Measurements from ENCODE around the gene NUDT5. TPM values are rescaled to one million over a fixed set of nuclear protein-coding genes. Genes with fewer than 3 reads are reported as not detected.

Gene NUDT5
- total RNA-seq, 1 experiment from 2014 or later: 117 TPM

DNA sequence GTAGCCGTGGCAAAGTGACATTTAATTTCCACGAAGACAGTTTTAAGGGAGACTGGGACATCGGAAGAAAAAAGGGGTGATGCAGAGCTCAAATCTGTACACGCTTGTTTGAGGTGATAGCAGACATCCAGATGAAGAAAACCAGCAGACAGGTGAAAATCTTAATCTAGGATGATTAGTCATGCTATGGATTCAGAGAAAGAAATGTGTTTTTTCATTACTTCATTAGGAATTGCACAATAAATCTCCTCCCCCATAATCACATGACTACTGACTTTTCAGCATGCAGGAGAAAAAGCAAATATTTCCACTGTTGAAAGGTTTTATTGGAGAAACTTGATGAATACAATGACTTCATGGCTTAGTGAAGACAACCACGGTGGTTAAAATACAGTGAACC, 2.5 kb downstream of the NUDT5 start:
- H3K4me3 Mint-ChIP-seq: no peak overlapping the region; a peak in 1 of 5 replicates
- Histone ChIP-seq H3K27me3 (ENCODE audit: insufficient read depth, low read length) (no peaks in the 10 kb centered on the region), H3K27ac (ENCODE audit: insufficient read length, low read depth, low read length) (no peak overlapping the region), H3K56ac (ENCODE audit: insufficient read length, low read depth, low read length) (no peak overlapping the region), H4K20me1 (ENCODE audit: control insufficient read depth, insufficient read depth, insufficient read length) (no peaks in the 10 kb centered on the region), H2BK5ac (ENCODE audit: insufficient read length, low read length) (no peak overlapping the region), H4K91ac (ENCODE audit: insufficient read length, low read depth, low read length) (no peak overlapping the region), H2BK12ac (ENCODE audit: insufficient read length, low read depth, low read length) (no peak overlapping the region), H3K9ac (ENCODE audit: extremely low read depth, insufficient read length, low read length) (no peak overlapping the region), H3K4ac (ENCODE audit: low read depth, low read length) (no peak overlapping the region), H4K5ac (ENCODE audit: insufficient read length, low read depth, low read length) (no peak overlapping the region), H3K23ac (ENCODE audit: insufficient read length, low read depth, low read length) (no peak overlapping the region), H2BK15ac (ENCODE audit: low read depth, low read length) (no peak overlapping the region), H2BK120ac (ENCODE audit: low read depth, low read length, poor library complexity, severe bottlenecking) (no peak overlapping the region), H3K79me1 (ENCODE audit: insufficient read depth, low read depth, low read length, poor library complexity, severe bottlenecking) (peaks cover 11% of the 10 kb centered on the region), H3K4me2 (ENCODE audit: insufficient read depth, insufficient read length, low read length) (no peak overlapping the region), H2AK5ac (ENCODE audit: insufficient read length, low read length) (no peak overlapping the region), H3K23me2 (ENCODE audit: insufficient read length, low read depth, low read length, poor library complexity, severe bottlenecking) (peaks cover 4% of the 10 kb centered on the region), H2BK20ac (ENCODE audit: low read depth, low read length, poor library complexity, severe bottlenecking) (no peak overlapping the region), H3K18ac (ENCODE audit: insufficient read length, low read depth, low read length) (no peak overlapping the region), H2AFZ (ENCODE audit: low read length) (no peak overlapping the region), H4K8ac (replicated peaks; ENCODE audit: insufficient read length, low read depth, low read length) (no peak overlapping the region), H3K79me2 (ENCODE audit: insufficient read depth, low read length) (peaks cover 25% of the 10 kb centered on the region; the same call in 1 of the 2 replicates), H3K9me3 (ENCODE audit: control insufficient read depth, low read depth, low read length) (no peaks in the 10 kb centered on the region), H3K4me1 (ENCODE audit: insufficient read depth, low read length) (peaks cover 2% of the 10 kb centered on the region; the same call in 1 of the 2 replicates), H3K14ac (ENCODE audit: insufficient read depth, low read length) (no peak overlapping the region), H3T11ph (ENCODE audit: low read length) (no peak overlapping the region)
- H3K4me1 Mint-ChIP-seq: peaks cover 9 to 21% of the 10 kb centered on the region in 2 experiments
- no CpG with 5 or more reads among the region's 5 CpGs for WGBS (ENCODE audit: extremely low coverage, insufficient read length, low lambda C conversion rate)
- TF ChIP-seq, protein P1, sequence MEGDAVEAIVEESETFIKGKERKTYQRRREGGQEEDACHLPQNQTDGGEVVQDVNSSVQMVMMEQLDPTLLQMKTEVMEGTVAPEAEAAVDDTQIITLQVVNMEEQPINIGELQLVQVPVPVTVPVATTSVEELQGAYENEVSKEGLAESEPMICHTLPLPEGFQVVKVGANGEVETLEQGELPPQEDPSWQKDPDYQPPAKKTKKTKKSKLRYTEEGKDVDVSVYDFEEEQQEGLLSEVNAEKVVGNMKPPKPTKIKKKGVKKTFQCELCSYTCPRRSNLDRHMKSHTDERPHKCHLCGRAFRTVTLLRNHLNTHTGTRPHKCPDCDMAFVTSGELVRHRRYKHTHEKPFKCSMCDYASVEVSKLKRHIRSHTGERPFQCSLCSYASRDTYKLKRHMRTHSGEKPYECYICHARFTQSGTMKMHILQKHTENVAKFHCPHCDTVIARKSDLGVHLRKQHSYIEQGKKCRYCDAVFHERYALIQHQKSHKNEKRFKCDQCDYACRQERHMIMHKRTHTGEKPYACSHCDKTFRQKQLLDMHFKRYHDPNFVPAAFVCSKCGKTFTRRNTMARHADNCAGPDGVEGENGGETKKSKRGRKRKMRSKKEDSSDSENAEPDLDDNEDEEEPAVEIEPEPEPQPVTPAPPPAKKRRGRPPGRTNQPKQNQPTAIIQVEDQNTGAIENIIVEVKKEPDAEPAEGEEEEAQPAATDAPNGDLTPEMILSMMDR (conservative IDR thresholded peaks at IDR 0.05): no peak
- no peaks in the 10 kb centered on the region for H3K27me3 Mint-ChIP-seq (ENCODE audit: low read depth)
- peaks cover 3 to 10% (median 8%) of the 10 kb centered on the region in 3 experiments; a peak in 6 of 7 replicates for H3K36me3 Mint-ChIP-seq (ENCODE audit: insufficient read depth in 1 of 3, low read depth in 3 of 3)
- no peak for DNase-seq
- H3K27ac Mint-ChIP-seq: 0 out of 7 replicates have a peak overlapping the region, but pooled peaks of 1 of the 3 experiments have one; percentile 3
- H3K9me3 Mint-ChIP-seq: peaks cover 0 to 1% of the 10 kb centered on the region in 2 experiments; a peak in 2 of 5 replicates

All from H9 (cell line).